Fibroblast of lung (primary cell): ENCODE results near the gene LIMK2.

Experiments used
- EZH2 ChIP-seq: IDR thresholded peaks from 2 replicates; pipeline ENCODE4 v1.5.1; 2012; ENCODE audit warnings: low read length, control low read depth, mild to moderate bottlenecking; ENCODE audit errors: missing control alignments
- TF ChIP-seq, protein P1 (sequence below), 2 donors: IDR thresholded peaks in 1 of 2; conservative IDR thresholded peaks in 1 of 2; 1 replicate in 1 of 2; 2 replicates in 1 of 2; pipeline ENCODE4 v1.5.1; 2011 to 2012; ENCODE audit warnings: low read length in 2 of 2, control low read depth in 1 of 2, inconsistent platforms in 1 of 2, low read depth in 1 of 2, mild to moderate bottlenecking in 1 of 2

DNA sequence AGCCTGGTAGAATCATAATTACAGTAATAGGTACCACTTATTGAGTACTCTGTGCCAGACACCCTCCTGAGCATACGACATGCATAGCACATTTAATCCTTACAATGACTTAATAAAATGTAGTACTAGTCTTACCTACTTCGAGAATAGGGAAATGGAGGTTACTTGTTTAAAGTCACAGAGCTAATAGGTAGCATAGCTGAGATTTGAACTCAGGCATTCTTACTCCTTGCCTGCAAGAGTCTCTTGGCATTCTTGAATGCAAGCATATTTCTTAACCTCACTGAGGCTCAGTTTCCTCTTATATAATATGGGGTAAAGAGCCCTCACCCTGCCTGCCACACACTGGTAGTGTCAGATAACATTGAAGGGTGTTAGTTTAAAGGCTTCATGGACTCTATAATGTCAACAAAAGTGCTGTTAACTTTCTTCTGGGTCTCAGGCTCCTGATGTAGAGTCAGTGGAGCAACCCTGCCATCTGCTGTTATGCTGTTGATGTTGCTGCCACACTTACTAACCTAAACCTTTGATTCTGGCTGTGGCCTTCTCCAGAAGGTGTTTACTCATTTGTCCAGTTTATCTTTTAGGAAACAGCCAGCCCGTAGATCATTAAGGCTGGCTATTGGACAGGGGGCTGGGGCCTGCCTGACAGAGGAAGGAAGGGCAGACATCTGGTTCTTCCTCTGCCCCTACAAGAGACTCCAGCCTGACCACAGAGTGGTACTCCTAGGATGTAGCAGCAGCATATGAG lies 18.9 kb downstream of the LIMK2 start:
- TF ChIP-seq, protein P1, sequence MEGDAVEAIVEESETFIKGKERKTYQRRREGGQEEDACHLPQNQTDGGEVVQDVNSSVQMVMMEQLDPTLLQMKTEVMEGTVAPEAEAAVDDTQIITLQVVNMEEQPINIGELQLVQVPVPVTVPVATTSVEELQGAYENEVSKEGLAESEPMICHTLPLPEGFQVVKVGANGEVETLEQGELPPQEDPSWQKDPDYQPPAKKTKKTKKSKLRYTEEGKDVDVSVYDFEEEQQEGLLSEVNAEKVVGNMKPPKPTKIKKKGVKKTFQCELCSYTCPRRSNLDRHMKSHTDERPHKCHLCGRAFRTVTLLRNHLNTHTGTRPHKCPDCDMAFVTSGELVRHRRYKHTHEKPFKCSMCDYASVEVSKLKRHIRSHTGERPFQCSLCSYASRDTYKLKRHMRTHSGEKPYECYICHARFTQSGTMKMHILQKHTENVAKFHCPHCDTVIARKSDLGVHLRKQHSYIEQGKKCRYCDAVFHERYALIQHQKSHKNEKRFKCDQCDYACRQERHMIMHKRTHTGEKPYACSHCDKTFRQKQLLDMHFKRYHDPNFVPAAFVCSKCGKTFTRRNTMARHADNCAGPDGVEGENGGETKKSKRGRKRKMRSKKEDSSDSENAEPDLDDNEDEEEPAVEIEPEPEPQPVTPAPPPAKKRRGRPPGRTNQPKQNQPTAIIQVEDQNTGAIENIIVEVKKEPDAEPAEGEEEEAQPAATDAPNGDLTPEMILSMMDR (conservative IDR thresholded peaks at IDR 0.05 in 1 of 2, IDR thresholded peaks at IDR 0.05 in 1 of 2; ENCODE audit: low read depth in 1 of 2, low read length in 2 of 2): peak; percentile 80 to 88
- no peak for TF ChIP-seq EZH2
